ENCODE measurements around the gene HEYL. TPM values are rescaled to one million over a fixed set of nuclear protein-coding genes. Genes with fewer than 3 reads are reported as not detected.

The HEYL gene
- total RNA-seq, 3 donors from 2014 or later: 2.1 to 5.2 (median 2.3) TPM

DNA sequence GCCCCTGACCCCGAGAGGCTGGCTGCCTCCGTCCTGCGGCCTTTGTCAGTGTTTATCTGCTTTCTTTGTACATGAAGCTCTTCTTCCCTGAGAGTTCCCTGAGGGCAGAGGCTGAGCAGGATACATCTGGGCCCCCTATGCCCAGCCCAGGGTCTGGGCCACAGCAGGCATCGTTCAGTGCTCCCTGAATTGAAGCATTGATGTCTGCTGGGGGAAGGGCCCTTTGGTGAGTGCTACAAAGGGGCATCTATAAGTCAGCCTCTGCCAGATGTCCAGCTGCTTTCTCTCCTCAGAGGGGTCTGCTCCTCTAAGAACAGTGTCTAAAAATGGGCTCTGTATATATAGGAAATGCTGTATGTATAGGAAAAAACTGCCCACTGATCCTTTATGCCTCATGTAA, 2.1 kb downstream of the HEYL start:
- TF ChIP-seq, protein P1, sequence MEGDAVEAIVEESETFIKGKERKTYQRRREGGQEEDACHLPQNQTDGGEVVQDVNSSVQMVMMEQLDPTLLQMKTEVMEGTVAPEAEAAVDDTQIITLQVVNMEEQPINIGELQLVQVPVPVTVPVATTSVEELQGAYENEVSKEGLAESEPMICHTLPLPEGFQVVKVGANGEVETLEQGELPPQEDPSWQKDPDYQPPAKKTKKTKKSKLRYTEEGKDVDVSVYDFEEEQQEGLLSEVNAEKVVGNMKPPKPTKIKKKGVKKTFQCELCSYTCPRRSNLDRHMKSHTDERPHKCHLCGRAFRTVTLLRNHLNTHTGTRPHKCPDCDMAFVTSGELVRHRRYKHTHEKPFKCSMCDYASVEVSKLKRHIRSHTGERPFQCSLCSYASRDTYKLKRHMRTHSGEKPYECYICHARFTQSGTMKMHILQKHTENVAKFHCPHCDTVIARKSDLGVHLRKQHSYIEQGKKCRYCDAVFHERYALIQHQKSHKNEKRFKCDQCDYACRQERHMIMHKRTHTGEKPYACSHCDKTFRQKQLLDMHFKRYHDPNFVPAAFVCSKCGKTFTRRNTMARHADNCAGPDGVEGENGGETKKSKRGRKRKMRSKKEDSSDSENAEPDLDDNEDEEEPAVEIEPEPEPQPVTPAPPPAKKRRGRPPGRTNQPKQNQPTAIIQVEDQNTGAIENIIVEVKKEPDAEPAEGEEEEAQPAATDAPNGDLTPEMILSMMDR (IDR thresholded peaks at IDR 0.05): no peak
- TF ChIP-seq POLR2A (IDR thresholded peaks at IDR 0.05) (no peak), POLR2AphosphoS5 (IDR thresholded peaks at IDR 0.05) (no peak)
- intact Hi-C loops (cut with DNase I; ENCODE audit: low total_unique reads): no loop called here
- Histone ChIP-seq H3K4me3 (peak overlapping the region in 1 of 3 donors; percentile 47), H3K9me3 (no peaks in the 10 kb centered on the region), H3K36me3 (no peaks in the 10 kb centered on the region), H3K4me1 (no peaks in the 10 kb centered on the region), H3K27me3 (peaks cover 0 to 52% of the 10 kb centered on the region in 2 donors), H3K27ac (no peak overlapping the region)
- DNase-seq (ENCODE audit: low spot score in 2 of 2): no peak

DNA sequence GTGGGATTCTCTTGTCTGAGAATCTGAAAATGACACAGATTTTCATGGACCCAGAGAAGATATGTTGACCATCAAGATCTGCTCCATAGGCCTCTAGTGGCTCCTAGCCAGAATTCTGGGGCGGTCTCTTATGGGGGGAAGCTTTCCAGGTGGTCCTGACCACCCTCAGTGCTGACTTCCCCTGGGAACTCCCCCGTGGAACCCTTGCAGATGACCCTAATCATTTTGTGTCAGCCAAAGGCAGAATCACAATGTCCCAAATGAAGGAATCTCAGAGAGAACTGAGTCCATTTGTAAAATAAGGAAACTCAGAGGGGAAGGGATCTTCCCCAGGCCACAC, 3.6 kb downstream of the HEYL start:
- no peaks in the 10 kb centered on the region for H3K9me3 ChIP-seq
- peak overlapping the region in 1 of 2 donors; percentile 34 for H3K27ac ChIP-seq
- TF ChIP-seq, protein P1 (IDR thresholded peaks at IDR 0.05): no peak
- TF ChIP-seq POLR2A (IDR thresholded peaks at IDR 0.05) (no peak), POLR2AphosphoS5 (IDR thresholded peaks at IDR 0.05) (no peak)
- no peaks in the 10 kb centered on the region for H3K36me3 ChIP-seq
- no peaks in the 10 kb centered on the region for H3K4me1 ChIP-seq
- intact Hi-C loops (cut with DNase I; ENCODE audit: low total_unique reads): no loop called here
- H3K4me3 ChIP-seq: no peak overlapping the region
- H3K27me3 ChIP-seq: peaks cover 0 to 52% of the 10 kb centered on the region in 2 donors
- DNase-seq (ENCODE audit: low spot score in 2 of 2): no peak

DNA sequence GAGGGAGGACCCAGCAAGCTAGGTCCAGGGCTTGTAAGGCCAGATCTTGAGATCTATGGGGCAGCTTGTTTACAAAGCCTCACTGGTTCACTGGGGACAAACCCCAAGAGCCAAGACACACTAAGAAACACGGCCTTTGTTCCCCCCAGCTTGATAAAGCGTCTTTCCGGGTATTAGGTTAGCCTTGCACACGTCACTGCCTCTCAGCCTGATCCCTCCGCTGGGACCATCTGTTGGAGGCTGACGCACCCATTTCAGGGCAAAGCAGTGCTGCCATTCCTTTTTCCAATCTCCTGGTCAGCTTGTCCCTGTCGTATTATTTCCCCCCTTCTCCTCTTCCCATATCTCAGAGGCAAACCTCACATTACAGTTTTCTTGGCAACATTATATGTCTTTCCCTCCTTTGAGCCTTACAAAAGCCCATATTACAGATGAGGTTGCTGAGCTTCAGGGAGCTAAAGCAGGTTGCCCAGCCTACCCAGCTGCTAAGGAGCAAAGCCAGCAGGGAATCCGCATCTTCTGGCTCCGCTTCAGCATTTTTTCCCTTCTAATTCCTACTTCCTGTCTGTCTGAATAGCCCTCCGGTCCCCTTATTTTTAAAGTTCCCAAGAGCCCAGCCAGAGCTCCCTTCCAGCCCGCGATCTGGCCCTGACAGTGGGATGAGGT, 4.1 kb downstream of the HEYL start:
- no peak overlapping the region for H3K4me3 ChIP-seq
- H3K4me1 ChIP-seq: no peaks in the 10 kb centered on the region
- H3K27me3 ChIP-seq: peaks cover 0 to 50% of the 10 kb centered on the region in 2 donors
- TF ChIP-seq POLR2AphosphoS5 (IDR thresholded peaks at IDR 0.05) (peak in 1 of 3 donors; percentile 29), POLR2A (IDR thresholded peaks at IDR 0.05) (no peak)
- TF ChIP-seq, protein P1 (IDR thresholded peaks at IDR 0.05): no peak
- H3K36me3 ChIP-seq: no peaks in the 10 kb centered on the region
- intact Hi-C loops (cut with DNase I; ENCODE audit: low total_unique reads): no loop called here
- no peak for DNase-seq (ENCODE audit: low spot score in 2 of 2)
- H3K9me3 ChIP-seq: no peaks in the 10 kb centered on the region
- H3K27ac ChIP-seq: peak overlapping the region in 1 of 2 donors; percentile 34

DNA sequence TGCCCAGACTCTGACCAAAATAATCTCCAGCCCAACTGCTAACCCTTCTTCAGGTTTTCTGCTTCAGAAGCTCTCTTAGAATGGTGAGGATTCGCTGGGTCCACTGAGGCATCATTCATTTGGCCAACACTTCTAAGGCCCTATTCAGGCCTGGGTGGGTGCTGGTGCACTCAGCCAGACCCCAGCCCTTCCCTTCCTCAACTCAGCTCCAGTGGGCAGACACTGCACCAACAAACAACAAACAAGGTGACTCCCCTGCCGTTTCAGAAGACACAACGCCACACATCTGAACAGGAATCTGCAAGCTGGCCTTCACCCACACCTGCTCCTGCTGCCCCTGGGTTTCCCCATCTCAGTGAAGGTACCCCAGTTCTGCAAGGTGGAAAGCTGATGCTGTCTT, 6.0 kb downstream of the HEYL start:
- Histone ChIP-seq H3K4me3 (peak overlapping the region in 2 of 3 donors; percentile 34 to 55), H3K27me3 (peaks cover 0 to 32% of the 10 kb centered on the region in 2 donors), H3K4me1 (no peaks in the 10 kb centered on the region), H3K27ac (peak overlapping the region in 1 of 2 donors; percentile 49), H3K9me3 (no peaks in the 10 kb centered on the region), H3K36me3 (no peaks in the 10 kb centered on the region)
- intact Hi-C loops (cut with DNase I; ENCODE audit: low total_unique reads): loop anchor here (5.0 kb wide), 1 partner anchor 439 kb away; no protein-coding TSS in a partner anchor
- no peak for DNase-seq (ENCODE audit: low spot score in 2 of 2)
- TF ChIP-seq POLR2A (IDR thresholded peaks at IDR 0.05) (no peak), POLR2AphosphoS5 (IDR thresholded peaks at IDR 0.05) (no peak)
- TF ChIP-seq, protein P1 (IDR thresholded peaks at IDR 0.05): no peak

DNA sequence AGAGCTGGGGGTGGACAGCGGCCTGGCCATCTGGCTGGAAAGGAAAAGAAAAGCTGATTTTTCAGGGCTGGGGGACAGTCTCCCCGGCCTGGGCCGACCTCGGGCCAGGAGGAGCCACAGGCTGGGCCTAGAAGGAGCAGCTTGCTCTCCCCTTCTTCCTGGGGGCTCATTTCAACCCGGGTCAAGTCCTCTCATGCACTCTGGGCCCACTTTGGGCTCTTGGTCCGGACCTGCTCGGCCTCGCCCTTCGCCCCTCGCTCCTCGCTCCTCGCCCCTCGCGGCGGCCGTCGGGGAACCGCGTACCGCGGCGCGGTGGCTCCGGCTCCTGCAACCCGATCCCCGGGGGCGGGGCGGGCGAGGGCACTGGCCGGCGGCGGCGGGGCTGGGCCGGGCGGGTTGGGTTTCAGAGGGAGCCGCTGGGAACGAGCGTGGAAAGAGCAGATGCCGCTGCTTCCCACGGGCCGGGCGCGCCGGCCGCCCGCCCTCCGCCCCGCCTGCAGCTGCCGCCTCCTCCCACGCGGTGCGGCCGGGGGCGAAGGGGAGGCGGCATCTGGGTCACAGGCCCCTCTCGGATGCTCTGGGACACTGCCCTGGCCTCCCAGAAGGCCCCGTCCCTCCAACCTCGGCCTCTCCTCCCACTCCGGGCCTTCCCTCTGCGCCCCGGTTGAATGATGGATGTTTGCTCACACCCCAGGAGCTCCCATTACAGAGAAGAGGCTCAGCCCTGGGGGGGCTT, 6.6 kb downstream of the HEYL start:
- Histone ChIP-seq H3K36me3 (no peaks in the 10 kb centered on the region), H3K4me1 (no peaks in the 10 kb centered on the region), H3K4me3 (peak overlapping the region in 2 of 3 donors; percentile 34 to 55), H3K27ac (peak overlapping the region in 1 of 2 donors; percentile 49), H3K9me3 (no peaks in the 10 kb centered on the region), H3K27me3 (peaks cover 0 to 28% of the 10 kb centered on the region in 2 donors)
- intact Hi-C loops (cut with DNase I; ENCODE audit: low total_unique reads): loop anchor here (5.0 kb wide), 1 partner anchor 439 kb away; no protein-coding TSS in a partner anchor
- TF ChIP-seq, protein P1 (IDR thresholded peaks at IDR 0.05): no peak
- TF ChIP-seq POLR2AphosphoS5 (IDR thresholded peaks at IDR 0.05) (no peak), POLR2A (IDR thresholded peaks at IDR 0.05) (no peak)
- no peak for DNase-seq (ENCODE audit: low spot score in 2 of 2)
